Stimulated activated CD8-positive, alpha-beta memory T cell treated with anti-CD3 and anti-CD28 coated beads, Interleukin-12 subunit alpha, Interleukin-12 subunit beta, amount 100 ng/mL, for 24 hours (primary cell): ENCODE results near the gene LHX3.
A peak's percentile ranks its signal among the peaks of the same experiment; 100 is the strongest.

Source experiments
- DNase-seq: peaks from one replicate; pipeline ENCODE4 v3.0.0-alpha.2; 2020; ENCODE audit errors: extremely low read depth

LHX3 gene

DNA sequence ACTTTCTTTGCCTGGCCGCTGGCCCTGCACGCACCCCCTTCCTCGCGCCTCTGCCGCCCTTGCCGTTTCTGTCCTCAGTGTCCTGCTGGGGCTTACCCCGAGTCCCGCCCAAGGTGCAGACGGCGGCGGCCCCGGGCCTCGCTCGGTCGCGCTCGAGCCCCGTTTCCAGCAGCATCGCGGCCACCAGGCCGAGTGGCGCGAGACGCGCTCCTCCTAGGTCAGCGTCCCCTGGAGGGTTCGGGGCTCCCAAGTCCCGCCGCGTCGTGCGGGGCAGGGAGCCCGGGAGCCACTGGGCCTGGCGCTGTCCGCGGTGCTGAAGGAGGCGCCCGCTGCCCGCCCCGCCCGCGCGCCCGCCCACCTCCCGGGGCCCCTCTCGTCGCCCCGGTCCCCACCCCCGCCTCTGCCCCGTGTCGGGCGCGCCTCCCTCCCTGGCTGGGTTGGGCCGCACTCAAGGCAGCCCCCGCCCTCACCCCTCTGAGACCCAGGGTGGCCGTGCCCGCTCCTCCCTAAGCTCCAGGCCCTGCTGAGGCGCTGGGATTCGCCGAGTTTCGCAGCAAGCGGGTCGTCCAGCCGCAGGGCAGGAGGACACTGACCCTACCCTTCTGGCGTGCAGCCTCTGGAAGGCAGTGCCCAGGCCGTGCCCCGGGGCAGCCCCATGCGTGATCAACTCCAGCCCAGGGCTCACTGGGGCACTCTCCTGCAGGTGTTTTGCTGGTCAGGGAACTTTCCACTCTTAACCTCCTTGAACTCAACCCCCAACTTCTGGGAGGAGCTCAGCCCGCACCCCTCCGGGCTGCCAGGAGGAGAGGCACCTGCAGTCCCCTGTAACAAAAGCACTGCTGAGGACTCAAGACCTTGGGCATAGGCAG lies at the start of gene LHX3:
TSS of gene LHX3 (minus strand) at position 291 of the 869 bp plus-strand sequence. CDS start at position 175, 116 bp downstream.
- no peak for DNase-seq

DNA sequence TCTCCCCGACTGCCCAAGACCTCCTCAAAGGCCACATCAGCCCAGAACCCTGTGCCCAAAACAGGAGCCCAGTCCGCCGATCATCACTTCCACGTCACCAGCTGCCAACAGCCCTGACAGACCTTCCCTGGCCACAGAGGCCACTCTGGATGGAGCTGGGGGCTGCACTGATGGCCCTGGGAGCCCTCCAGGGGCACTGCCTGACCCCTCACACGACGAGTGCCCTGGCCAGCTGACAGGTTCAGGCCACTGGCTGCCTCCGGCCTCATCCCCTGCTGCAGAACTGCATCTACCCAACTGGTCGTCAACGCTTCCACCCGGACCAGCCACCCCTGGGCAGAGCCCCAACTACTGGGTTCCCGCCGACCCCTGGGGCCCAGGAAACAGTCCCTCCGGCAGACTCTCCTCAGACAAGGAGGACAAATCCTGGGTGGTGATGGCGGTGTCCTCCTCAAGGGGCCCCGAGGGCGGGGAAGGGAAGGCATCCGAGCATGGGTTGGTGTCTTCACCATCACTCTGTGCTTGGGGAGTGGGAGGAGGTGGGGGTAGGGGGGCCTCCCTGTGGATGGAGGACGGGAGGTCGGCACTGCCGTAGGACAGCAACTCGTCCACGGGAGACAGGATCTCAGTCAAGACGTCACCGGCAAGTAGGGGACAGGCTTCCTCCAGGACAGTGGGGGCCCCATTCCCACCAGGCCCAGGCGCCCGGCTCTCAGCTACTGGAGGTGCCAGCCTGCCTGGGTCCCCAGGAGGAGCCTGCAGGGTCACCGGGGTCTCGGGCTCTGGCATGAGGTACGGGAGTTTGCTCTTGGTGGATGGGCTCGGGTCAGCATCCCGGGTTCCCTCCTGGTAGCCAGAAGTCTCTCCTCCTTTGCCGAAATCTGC lies 48.6 kb upstream of the LHX3 start:
- no peak for DNase-seq

DNA sequence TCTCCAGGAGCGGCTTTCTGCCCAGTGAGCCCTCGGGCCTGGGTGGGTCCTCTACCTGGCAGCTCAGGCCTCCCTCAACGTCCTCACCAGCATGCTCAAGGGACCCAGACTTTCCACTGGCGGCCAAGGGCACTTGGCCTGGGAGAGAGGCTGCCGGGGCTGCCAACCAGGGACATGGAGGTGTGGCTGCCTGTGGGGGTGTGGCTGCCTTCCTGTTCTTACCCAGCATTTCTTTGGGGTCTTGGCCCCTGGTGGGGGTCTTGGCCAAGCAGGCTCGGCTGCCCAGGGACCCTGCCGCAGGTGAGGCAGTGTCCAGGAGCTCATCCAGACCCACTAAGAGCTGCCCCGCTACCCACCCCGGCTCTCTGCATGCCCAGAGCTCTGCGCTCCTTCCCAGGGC lies 47.9 kb upstream of the LHX3 start:
- DNase-seq, result no peak

DNA sequence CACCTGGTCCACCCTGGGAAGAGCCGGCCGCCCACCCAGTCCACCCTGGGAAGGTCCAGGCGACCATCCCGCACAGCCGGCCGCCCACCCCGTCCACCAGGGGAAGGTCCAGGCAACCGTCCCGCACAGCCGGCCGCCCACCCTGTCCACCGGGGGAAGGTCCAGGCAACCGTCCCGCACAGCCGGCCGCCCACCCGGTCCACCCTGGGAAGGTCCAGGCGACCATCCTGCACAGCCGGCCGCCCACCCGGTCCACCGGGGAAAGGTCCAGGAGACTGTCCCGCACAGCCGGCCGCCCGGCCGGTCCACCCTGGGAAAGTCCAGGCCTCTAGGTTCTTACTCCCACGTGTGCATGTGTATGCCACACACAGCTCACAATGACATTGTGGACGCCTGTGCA lies 47.4 kb upstream of the LHX3 start:
- no peak for DNase-seq

DNA sequence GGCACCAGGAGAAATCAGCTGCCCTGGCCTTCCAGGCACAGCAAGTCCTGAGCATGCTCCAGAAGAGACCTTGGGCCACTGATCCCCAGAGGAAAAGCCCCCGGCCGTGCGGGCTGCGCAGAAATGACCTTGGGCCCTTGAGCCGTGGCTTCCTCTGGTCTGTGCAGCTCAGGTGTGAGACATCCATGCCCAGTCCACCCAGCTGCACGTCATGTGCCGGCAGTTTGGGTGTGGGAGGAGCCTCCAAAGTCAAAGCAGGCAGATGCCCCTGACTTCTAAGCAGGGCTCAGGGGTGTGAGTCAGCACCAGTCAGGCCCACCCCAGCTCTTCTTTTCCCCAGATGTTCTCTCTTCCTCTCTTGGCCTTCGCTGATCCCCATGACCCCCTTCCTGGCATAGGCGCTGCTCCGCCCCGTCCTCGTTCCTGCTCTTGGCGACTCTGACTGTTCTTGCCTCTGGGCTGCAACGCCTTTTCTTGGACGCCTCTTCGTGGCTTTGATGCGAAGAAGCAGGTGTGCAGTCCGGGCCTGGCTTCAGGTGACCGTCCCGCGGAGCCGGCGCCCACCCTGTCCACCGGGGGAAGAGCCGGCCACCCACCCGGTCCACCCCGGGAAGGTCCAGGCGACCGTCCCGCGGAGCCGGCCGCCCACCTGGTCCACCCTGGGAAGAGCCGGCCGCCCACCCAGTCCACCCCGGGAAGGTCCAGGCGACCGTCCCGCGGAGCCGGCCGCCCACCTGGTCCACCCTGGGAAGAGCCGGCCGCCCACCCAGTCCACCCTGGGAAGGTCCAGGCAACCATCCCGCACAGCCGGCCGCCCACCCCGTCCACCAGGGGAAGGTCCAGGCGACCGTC lies 46.6 kb upstream of the LHX3 start:
- no peak for DNase-seq

DNA sequence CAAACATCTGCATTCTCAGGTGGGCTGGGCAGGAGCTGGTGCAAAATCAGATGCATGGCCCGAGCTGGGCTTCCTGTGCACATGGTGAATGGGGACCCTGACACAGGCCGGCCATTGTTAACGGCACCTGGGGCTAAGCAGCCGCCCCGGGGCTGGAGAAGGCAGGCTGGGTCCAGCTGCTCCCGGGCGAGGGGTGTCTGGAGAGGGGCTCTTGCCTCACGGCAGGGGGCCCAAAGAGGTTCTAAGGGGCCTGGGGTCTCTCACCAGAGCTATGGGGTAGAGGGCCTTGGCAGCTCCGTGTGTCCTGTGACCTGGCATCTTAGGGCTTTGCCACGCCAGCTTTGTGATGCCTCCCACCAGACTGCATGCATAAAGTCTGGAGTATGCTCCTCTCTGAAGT lies 45.7 kb upstream of the LHX3 start:
- DNase-seq, result no peak

DNA sequence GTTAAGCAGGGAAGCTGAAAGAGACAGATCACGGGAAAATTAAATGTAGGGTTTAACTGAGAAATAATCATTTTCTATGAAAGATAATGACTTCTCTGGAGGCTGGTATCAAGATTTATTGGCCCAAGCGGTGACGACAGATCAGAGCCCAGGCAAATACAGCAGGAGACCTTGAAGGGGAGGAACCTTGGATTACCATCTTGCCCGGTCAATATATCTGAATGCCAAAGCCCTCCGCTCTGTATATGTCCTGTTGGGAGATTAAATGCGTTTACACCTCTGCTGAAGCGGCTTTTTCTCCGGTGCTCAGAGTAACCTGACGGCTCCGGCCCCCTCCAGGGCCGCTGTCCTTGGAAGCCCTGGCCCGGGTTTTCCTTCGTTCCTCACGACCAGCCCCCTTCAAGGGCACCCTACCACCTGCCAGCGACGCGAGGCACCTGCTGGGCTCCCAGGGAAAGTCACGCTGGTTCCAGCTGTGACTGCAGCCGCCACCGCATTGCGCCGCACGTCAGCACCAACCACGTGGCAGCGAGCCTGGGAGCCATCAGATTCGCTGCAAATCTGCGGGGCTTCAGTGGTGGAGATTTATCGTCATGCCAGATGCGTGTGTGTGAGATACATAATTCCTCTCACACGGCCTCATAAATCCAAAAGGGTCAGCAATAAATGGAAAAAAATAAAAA lies 45.1 kb upstream of the LHX3 start:
- DNase-seq, result no peak

DNA sequence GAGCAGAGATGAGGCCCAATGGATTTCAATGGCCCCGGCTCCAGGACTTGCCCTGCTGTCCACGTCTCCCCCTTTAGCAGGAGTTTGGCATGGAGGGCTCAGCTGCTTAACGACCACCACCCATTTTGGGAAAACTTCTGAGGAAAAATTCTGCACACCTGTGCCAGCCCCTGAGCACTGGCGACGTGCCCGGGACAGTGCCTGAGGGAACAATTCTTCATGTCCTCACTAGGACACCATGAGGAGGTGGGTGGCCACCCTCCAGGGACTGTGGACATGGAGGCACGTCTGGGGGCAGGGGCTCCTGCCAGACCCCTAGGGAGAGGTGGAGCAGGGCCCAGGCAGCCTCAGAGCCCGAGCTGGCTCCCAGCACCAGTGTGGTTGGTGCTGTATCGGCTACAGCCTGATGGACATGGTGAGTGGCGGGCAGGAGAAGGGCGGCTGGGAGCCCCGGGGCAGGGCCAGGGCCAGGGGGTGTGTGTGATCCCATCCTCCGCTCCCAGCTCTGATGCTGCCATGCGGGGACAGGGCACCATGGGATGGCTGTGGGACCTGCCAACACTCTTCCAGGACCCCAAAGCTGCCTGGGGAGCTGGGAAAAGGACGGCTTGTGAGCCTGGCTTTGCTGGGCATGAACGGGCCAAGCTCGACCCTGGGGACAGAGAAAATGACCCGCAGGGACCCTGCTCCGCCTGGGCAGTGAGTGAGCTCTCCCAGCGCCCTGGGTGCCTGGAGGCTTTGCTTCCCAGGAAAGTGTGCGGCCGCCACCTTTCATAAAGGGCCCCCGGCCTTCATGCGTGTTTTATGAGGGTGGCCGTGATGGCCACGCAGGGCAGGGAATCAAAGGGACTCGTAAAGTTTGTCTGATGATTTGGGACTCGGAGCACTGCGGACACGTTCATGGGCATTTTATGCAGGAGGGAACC lies 44.3 kb upstream of the LHX3 start:
- no peak for DNase-seq

DNA sequence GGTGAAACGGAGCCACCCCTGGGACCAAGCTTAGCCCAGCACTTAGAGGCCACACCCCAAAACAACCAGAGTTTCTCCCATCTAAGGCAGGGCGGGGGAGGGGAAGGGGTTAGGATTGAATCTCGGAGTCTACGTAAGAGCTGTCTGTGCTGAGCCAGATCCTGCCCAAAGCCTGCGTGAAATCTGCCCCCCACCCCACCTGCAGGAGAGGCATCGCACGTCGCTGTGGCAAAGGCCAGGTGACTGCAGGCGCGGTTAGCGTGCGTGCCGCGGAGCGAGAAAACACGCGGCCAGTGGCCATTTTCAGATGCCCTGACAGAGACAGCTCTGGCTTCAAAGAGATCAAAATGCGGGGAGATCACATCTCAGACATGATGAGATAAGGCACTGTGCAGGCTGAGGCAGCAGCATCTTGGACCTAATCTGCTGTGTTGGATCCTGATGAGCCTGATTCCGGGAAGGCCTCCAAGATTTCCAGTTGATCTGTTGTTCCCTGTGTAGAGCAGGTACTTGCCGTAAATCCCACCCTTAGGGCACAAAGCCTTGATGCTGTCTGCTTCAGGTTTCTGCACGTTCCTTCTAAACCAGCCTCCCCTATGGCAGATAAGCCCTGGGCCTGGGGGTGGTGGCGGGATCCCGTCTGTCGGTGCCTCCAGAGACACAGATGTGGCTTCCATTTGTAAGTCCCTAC lies 43.2 kb upstream of the LHX3 start:
- DNase-seq, result no peak

DNA sequence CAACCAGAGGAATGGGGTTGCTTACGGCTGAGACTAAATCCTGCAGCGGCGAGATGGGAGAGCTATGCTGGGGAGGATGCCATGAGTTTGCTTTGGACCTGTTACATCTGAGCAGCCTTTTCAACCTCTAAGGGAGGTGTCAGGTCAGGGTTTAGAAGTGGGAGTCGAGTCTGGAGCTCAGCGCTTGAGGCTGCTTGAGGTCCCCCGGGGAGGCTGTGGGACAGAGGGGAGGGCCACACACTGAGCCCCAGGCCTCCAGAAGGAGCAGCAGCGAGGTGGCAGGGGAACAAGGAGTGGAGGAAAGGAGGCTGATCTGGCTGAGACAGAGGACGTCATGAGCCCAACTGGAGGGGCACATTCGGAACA lies 42.6 kb upstream of the LHX3 start:
- no peak for DNase-seq

DNA sequence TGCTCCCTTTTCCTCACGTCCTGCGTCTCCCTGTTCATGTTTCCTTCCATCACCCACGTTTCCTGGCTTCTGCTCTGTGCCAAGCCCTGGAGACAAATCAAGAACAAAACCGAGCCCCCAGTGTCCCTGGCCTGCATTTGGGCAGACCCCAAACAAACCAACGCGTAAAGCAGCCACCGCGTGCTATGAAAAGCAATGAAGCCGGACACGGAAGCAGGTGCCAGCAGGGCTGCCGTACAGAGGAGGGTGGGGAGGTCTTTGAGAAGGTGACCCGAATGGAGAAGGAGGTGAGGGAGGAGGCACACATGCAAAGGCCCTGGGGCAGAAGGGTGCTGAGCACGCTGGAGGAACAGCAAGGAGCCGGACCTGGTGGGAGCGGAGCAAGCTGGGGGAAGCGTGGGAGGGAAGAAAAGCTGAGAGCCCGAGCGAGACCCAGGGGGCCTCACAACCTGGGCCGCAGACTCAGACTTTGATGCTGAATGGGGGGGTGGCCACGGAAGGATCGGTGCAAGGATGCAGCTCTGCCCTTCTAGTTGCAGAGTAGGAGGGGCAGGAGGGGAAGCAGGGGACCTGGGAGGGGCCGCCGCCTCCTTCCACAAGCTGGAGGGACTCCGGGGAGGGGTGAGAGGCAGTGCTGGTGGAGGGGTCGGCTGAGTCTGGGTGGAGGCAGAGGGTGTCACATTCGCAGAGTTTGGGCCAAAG lies 42.1 kb upstream of the LHX3 start:
- no peak for DNase-seq

DNA sequence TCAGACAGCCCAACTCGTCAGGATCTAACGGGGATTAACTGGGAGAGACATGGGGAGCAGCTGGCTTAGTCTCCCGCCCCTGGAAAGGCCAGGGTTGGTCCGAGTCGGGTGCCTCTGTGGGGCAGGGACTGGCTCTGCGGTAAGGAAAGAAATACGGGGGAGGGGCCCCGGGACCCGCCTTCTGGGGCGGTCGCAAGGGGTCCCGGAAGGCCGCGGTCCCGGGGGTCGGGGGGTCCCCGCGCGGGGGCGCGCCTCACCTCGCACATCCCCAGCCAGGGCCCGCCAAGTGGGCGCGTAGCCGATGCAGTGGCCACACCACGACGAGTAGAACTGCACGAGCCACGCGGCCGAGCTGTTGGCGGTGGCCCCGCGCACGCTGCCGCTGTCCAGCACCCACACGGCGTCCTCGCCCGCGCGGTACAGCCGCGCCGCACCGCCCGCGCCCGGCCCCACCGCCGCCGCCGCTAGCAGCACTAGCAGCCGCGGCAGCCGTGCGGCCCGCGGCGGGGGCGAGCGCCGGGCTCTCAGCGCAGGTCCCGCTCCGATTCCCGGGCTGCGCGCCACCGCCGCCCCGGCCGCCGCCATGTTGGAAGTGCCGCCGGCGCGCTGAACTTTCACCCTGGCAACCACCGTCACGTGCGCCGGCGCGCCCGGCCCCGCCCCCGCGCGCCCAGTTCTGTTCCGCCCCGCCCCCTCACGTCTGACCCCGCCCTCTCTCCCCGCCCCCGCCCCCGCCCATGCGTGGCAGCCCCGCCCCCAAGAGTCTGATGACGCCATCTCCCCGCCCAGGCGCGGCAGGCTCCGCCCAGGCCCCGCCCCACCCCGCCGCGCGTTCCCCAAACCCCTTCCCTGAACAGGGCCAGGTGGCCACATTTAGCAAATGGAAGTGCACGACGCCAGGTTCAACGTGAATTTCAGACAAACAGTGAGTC lies 40.6 kb upstream of the LHX3 start, which contains the start of gene QSOX2:
TSS of gene QSOX2 (minus strand) at position 594 of the 932 bp plus-strand sequence. CDS start at position 585, 9 bp downstream.
- DNase-seq, result peak; percentile 58

DNA sequence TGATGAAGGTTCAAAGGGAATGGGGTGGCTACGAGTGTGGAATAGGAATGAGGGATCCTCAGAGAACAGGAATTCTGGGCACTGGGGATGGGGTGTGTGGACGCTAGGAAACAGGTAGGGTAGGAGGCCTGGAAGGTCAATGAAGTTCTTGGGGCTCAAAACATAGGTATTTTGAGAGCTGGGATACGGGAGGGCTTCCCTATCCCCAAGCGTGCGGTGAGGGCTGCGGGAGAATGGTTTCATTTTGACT lies 40.0 kb upstream of the LHX3 start:
- no peak for DNase-seq

DNA sequence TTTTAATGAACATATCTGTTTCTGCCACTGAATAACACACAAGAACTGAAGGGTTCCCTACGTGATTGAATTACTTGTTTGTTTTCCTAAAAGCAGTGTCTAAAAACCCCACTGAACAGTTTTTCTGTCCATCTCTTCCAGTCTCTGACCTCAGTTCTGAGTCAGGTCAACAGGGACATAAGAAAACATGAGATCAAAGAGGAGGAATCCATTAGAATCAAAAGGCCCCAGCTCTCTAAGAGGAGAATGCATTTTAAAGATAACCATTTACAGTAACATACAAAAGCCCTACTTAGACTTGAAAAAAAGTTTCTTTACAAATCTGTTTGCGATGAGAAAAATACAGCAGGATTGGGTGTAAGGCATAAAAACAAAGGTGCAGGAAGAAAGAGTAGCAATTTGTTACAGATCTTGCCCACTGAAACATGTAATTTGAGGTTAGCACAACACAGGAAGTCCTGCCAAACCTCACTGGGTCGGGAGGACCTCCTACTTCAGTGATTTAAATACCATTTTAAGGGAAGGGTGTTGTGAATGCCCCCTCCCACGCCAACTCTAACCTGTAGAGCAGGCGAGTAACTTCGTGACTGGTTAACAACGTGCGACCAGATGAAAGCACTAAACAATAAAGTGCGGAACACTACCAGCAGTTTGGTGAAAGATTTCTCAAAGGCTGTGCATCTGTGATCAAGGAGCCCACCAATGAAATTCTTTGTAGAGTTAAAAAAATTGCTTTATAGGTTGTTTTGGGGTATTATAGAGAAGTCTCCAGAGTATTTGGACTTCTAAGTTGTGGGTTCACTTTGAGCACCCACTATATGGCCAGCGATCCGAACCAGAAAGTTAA lies 39.4 kb upstream of the LHX3 start:
- DNase-seq, result no peak

DNA sequence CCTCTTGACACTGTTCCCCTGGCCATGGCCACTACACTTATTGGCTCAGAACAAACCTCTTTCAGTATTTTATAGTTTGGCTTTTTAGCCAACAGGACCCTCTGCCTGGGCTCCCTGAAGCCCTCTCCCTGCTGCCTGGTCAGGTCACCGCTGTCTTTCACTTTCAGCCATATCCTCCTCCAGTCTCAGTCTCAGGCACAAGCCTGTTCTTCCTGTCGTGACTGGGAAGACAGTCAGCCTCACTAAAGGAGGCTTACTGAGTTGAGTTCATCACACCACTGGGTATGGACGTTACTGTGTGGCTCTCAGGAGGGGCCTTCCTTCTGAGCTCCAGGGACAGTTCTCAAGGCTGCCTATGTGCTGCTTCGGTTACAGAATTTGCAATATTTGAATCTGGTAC lies 38.7 kb upstream of the LHX3 start:
- no peak for DNase-seq

DNA sequence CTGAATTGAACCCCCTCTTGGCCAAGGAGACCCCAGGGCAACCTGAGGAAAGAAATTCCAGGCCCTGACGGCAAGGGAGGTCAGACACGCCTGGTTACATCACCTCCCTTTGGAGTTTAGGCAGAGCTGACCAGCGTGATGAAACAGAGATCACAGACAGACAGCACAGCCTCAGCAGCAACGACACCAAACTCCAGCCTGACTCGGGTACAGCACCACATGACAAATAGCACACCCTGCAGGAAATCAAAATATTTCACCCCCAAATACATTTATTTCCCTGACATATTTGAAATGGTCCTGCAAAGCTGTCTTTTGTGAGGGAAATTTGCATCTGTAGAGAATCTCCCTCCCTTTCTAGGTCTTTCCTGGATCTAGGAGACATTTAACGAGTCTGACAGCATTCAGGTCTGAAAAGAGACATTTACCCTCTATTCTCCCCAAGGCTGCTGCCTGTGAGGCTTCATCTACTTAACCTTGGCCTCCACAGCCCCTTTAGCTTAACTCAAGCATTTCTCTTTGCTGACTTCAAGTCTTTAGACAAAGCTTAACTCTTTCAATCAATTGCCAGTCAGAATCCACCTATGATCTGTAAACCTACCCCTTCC lies 38.1 kb upstream of the LHX3 start:
- DNase-seq, result no peak

DNA sequence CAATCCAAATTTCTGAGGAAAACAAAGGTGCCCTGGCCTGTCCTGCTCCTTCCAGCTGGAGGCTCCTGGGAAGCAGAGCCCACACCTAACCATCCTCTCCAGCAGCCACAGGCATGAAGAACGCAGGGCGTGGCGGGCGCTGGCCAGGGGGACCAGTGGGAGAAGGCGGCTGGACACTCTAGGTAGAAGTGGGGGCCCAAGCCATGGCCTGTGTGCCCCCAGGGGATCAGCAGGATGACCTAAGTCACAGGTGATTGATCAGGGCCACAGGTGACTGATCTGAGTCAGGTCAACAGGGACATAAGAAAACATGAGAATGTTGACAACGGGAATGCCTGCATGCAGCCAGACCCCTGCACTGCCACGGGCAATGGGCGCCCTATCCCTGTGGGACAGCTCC lies 37.3 kb upstream of the LHX3 start:
- DNase-seq, result no peak
